CD4-positive, alpha-beta T cell treated with Interleukin-6 for 4 hours (primary cell): ENCODE data around the gene TBCD.

ENCODE experiments used
- DNase-seq: peaks from one replicate; pipeline ENCODE4 v3.0.0-alpha.2; 2020; ENCODE audit warnings: mixed read lengths

The TBCD gene

GRCh38 chr17:82889496-82890338 is 137.9 kb downstream of the TBCD start:
- DNase-seq, result no peak

- no peak for DNase-seq
Measured at GRCh38 chr17:82890339-82890730, 138.5 kb downstream of the TBCD start.

- no peak for DNase-seq
Measured at GRCh38 chr17:82890926-82891678, 139.2 kb downstream of the TBCD start.

GRCh38 chr17:82891911-82892310 is 140.0 kb downstream of the TBCD start:
- no peak for DNase-seq

- peak; percentile 85 for DNase-seq
Measured at GRCh38 chr17:82892899-82893565, 141.2 kb downstream of the TBCD start.

- no peak for DNase-seq
Measured at GRCh38 chr17:82893779-82894178, 141.9 kb downstream of the TBCD start.

GRCh38 chr17:82894389-82894788 is 142.5 kb downstream of the TBCD start:
- DNase-seq, result no peak

GRCh38 chr17:82895087-82895486 is 143.2 kb downstream of the TBCD start:
- no peak for DNase-seq

GRCh38 chr17:82896071-82897000 is 144.5 kb downstream of the TBCD start:
- no peak for DNase-seq

- DNase-seq, result no peak
Measured at GRCh38 chr17:82897514-82898249, 145.8 kb downstream of the TBCD start.

GRCh38 chr17:82898976-82899514 is 147.2 kb downstream of the TBCD start:
- no peak for DNase-seq

- DNase-seq, result no peak
Measured at GRCh38 chr17:82899941-82900340, 148.1 kb downstream of the TBCD start.

- no peak for DNase-seq
Measured at GRCh38 chr17:82900741-82901140, 148.9 kb downstream of the TBCD start.

GRCh38 chr17:82901356-82901755 is 149.5 kb downstream of the TBCD start:
- no peak for DNase-seq

- DNase-seq, result no peak
Measured at GRCh38 chr17:82901856-82902255, 150.0 kb downstream of the TBCD start.

- no peak for DNase-seq
Measured at GRCh38 chr17:82902972-82903874, 151.4 kb downstream of the TBCD start.

- DNase-seq, result no peak
Measured at GRCh38 chr17:82905130-82905529, 153.3 kb downstream of the TBCD start.

GRCh38 chr17:82907797-82908542 is 156.1 kb downstream of the TBCD start:
- DNase-seq, result no peak

- DNase-seq, result no peak
Measured at GRCh38 chr17:82908543-82909160, 156.8 kb downstream of the TBCD start.
